Measurements from ENCODE around the gene CTTN. TPM values are rescaled to one million over a fixed set of nuclear protein-coding genes. Genes with fewer than 3 reads are reported as not detected.

Gene CTTN
- total and polyA plus RNA-seq, 2 of the 13 experiments (the other 11 are each of a cell fraction or from before 2014, with no cell fraction given) = 84.4 to 114 TPM

GRCh38 chr11:70433966-70434812 is 35.9 kb downstream of the CTTN start:
- in situ Hi-C loops (cut with HindIII; ENCODE audit: extremely low pct_ligation_motif_present, low pct_unique_long_range_greater_than_20kb) (no loop called here), intact Hi-C loops (cut with micrococcal nuclease; ENCODE audit: unreplicated experiment) (no loop called here)
- Histone ChIP-seq H3K27me3 (ENCODE audit: control insufficient read depth in 1 of 2, insufficient read depth in 2 of 2, low read length in 2 of 2) (no peaks in the 10 kb centered on the region; a peak in 1 of 5 replicates), H3K9me3 (ENCODE audit: low read length) (no peaks in the 10 kb centered on the region), H3K36me3 (replicated peaks in 1 of 2; ENCODE audit: control insufficient read depth in 1 of 2, insufficient read depth in 2 of 2, low read length in 2 of 2) (peaks cover 57 to 83% of the 10 kb centered on the region in 2 experiments; a peak in 4 of 5 replicates), H3K4me3 (replicated peaks in 1 of 3; ENCODE audit: insufficient read depth in 1 of 3, low read depth in 2 of 3, low read length in 3 of 3) (no peak overlapping the region), H3K4me2 (ENCODE audit: low read depth, low read length) (no peak overlapping the region), H3K4me1 (ENCODE audit: insufficient read depth, low read length) (no peaks in the 10 kb centered on the region), H3K9ac (ENCODE audit: insufficient read depth, low read depth, low read length) (no peak overlapping the region), H3K79me2 (ENCODE audit: insufficient read depth, low read length) (no peaks in the 10 kb centered on the region), H2AFZ (ENCODE audit: low read length) (no peak overlapping the region), H4K20me1 (ENCODE audit: insufficient read depth, low read length) (peaks cover 4% of the 10 kb centered on the region; the same call in 1 of the 2 replicates), H3K27ac (ENCODE audit: extremely low read length, insufficient read depth, low read length) (no peak overlapping the region)
- 95% methylated on average over 24 of the region's 36 CpGs for whole genome bisulfite sequencing (ENCODE audit: low lambda C conversion rate)
- no peak for DNase-seq (ENCODE audit: low spot score)
- no peak for ATAC-seq
- FAIRE-seq = no peak
- CTCF ChIA-PET (ENCODE audit: low intra/inter-chr PET ratio, low total read pairs) = no interaction called here
- TF ChIP-seq ZNF362 (CRISPR knock-in tag; IDR thresholded peaks at IDR 0.05; ENCODE audit: borderline replicate concordance) (no peak), AGO2 (optimal IDR thresholded peaks at IDR 0.05; ENCODE audit: low read depth, low read length) (peak; percentile 71)
- BruUV-seq (replicated peaks) = no TSS peak
- POLR2A ChIA-PET = interaction anchor here (0.6 kb wide), 1 partner anchor 31 kb away, joined by 4 read pairs; no protein-coding TSS in a partner anchor

GRCh38 chr11:70434813-70435278 is 36.5 kb downstream of the CTTN start:
- WGBS (ENCODE audit: low lambda C conversion rate) = 89% methylated on average over 12 of the region's 17 CpGs
- FAIRE-seq = no peak
- POLR2A ChIA-PET = interaction anchor here (0.6 kb wide), 1 partner anchor 32 kb away, joined by 4 read pairs; no protein-coding TSS in a partner anchor

More at GRCh38 chr11:70434813-70435278, 36.5 kb downstream of the CTTN start:
- no peak for ATAC-seq
- Histone ChIP-seq H3K9me3 (ENCODE audit: low read length) (no peaks in the 10 kb centered on the region), H3K79me2 (ENCODE audit: insufficient read depth, low read length) (no peaks in the 10 kb centered on the region), H2AFZ (ENCODE audit: low read length) (no peak overlapping the region), H3K4me1 (ENCODE audit: insufficient read depth, low read length) (no peaks in the 10 kb centered on the region), H3K27me3 (ENCODE audit: control insufficient read depth in 1 of 2, insufficient read depth in 2 of 2, low read length in 2 of 2) (no peaks in the 10 kb centered on the region; a peak in 1 of 5 replicates), H3K36me3 (replicated peaks in 1 of 2; ENCODE audit: control insufficient read depth in 1 of 2, insufficient read depth in 2 of 2, low read length in 2 of 2) (peaks cover 53 to 77% of the 10 kb centered on the region in 2 experiments; a peak in 4 of 5 replicates), H3K4me3 (replicated peaks in 1 of 3; ENCODE audit: insufficient read depth in 1 of 3, low read depth in 2 of 3, low read length in 3 of 3) (no peak overlapping the region), H3K9ac (ENCODE audit: insufficient read depth, low read depth, low read length) (no peak overlapping the region), H3K27ac (ENCODE audit: extremely low read length, insufficient read depth, low read length) (no peak overlapping the region), H4K20me1 (ENCODE audit: insufficient read depth, low read length) (peaks cover 4% of the 10 kb centered on the region; the same call in 1 of the 2 replicates), H3K4me2 (ENCODE audit: low read depth, low read length) (no peak overlapping the region)
- CTCF ChIA-PET (ENCODE audit: low intra/inter-chr PET ratio, low total read pairs) = no interaction called here
- TF ChIP-seq ATF7 (IDR thresholded peaks at IDR 0.05) (peak; percentile 93), ATF7 (CRISPR knock-in tag; IDR thresholded peaks at IDR 0.05) (no peak), CREB1 (IDR thresholded peaks at IDR 0.05) (peak; percentile 73), CREB1 (CRISPR knock-in tag; IDR thresholded peaks at IDR 0.05) (no peak), TFE3 (CRISPR knock-in tag; IDR thresholded peaks at IDR 0.05) (no peak)
- in situ Hi-C loops (cut with HindIII; ENCODE audit: extremely low pct_ligation_motif_present, low pct_unique_long_range_greater_than_20kb) = no loop called here
- no TSS peak for BruUV-seq (replicated peaks)
- DNase-seq (ENCODE audit: low spot score) = no peak
- intact Hi-C loops (cut with micrococcal nuclease; ENCODE audit: unreplicated experiment) = no loop called here

Measured in HepG2 (cell line).